ENCODE data around the gene NAA35.

GRCh38 chr9:85899388-85899787 lies 41.6 kb upstream of the NAA35 start:
- TF ChIP-seq CTCF (IDR thresholded peaks at IDR 0.05) (no peak), POLR2A (IDR thresholded peaks at IDR 0.05) (no peak)

Data from Peyer's patch (tissue), 4 donors.